ENCODE measurements around the gene CSNK1G1.
"Not testable (repeated sequence)": the region's sequence is repeated elsewhere in the genome, so short reads cannot be mapped to it uniquely, and the experiment has no call there.

CSNK1G1 gene

DNA sequence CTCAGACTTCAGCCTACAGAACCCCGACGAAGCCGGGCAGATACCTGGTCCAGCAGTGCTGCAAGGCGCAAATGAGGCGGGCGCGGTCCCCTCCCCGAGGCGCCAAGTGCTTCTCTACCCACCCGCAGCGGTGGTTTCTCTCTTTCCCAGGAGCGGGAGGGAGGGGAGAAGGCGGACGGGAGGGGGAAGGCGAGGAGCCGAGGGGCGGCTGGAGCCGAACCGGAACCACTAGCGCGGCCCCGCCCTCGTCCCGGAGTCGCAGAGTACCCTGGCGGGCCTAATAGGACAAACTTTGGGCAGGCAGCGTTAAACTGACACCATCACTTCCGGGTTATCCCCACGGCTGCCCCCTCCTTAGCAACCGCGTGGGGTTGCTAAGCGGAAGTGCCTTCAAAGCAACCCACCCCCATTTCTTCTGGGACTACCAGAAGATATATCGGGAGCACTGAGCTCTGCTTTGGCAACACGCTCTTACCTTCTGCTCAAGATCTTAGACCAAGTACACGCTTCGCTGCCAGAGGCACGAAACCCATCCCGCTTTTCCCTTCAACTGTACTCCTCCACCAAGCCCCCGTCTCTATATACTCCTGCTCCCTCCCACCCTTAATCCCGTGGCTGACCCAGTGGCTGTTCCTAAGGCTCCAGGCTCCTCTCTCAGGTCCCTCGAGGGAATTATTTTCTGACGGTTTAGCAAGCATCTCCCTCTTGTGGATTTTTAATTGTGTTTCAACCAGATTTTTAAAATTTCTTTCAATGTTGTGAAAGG, at the start of gene CSNK1G1:
TSS of gene CSNK1G1 (minus strand) at position 230 of the 766 bp plus-strand sequence. CDS start 55,674 bp downstream, outside the sequence.
- in situ Hi-C loops (cut with MboI; ENCODE audit: low sequenced_read_pairs): no loop called here

- in situ Hi-C loops (cut with MboI; ENCODE audit: low sequenced_read_pairs): no loop called here
Measured at GRCh38 chr15:64400583-64400982, 44.6 kb upstream of the CSNK1G1 start.

GRCh38 chr15:64398575-64398974, 42.6 kb upstream of the CSNK1G1 start:
- in situ Hi-C loops (cut with MboI; ENCODE audit: low sequenced_read_pairs): no loop called here

GRCh38 chr15:64396789-64397188, 40.8 kb upstream of the CSNK1G1 start:
- in situ Hi-C loops (cut with MboI; ENCODE audit: low sequenced_read_pairs): no loop called here

DNA sequence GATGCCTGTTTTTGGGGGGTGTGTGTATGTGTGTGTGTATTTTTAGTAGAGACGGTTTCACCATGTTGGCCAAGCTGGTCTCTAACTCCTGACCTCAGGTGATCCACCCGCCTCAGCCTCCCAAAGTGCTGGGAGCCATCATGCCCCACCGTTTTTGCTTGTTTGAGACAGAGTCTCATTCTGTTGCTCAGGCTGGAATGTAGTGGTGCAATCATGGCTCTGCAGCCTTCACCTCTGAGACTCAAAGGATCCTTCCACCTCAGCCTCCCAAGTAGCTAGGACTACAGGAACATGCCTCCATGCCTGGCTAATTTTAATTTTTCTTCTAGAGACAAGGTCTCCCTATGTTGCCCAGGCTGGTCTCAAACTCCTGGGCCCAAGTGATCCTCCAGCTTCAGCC, 36.5 kb upstream of the CSNK1G1 start:
- in situ Hi-C loops (cut with MboI; ENCODE audit: low sequenced_read_pairs): not testable (repeated sequence)

DNA sequence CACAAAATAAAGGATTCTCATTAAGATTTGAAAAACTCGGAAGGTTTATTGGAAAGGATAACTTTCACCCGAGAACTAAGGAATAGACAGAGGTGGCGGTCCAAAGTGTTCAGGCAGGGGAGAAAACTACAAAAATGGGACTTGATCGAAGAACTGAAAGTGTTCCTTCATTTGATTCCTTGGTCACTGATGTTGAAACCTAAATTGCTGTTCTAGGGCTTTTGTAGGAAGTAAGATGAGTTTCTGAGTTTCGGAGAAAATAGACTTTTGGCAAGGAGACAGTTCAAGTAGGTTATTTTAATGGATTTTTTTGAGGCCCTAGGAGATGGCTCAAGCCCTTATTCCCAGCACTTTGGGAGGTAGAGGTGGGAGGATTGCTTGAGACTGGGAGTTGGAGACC, 33.1 kb upstream of the CSNK1G1 start:
- in situ Hi-C loops (cut with MboI; ENCODE audit: low sequenced_read_pairs): no loop called here

- in situ Hi-C loops (cut with MboI; ENCODE audit: low sequenced_read_pairs): no loop called here
Measured at GRCh38 chr15:64387562-64388168, 31.7 kb upstream of the CSNK1G1 start, which contains the start of gene TRIP4. TSS of gene TRIP4 (plus strand) at chr15:64387836. CDS start at chr15:64387864, 28 bp downstream.

GRCh38 chr15:64386291-64386690, 30.3 kb upstream of the CSNK1G1 start:
- in situ Hi-C loops (cut with MboI; ENCODE audit: low sequenced_read_pairs): no loop called here

DNA sequence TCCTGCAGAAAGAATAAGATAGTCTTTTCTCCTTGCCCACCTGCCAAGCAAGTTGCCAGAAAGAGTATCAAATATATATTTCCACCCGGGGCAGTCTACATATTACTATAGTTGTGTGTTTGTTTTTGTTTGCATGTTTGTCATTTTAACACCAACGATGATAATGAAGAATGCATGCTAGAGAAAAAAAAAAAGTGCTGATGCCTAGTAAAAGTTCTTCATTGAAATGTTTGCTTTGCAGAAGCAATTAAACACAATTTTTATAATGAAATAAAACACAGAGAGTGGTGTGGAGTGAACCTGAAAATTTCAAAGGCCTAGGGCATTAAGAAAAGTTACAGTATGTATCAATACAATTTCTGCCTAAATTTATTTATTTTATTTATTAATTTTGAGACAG, 27.8 kb upstream of the CSNK1G1 start:
- in situ Hi-C loops (cut with MboI; ENCODE audit: low sequenced_read_pairs): no loop called here

GRCh38 chr15:64381000-64381751, 25.2 kb upstream of the CSNK1G1 start, which contains the start of gene PCLAF:
TSS of gene PCLAF (minus strand) at chr15:64381441. CDS start at chr15:64381371, 70 bp downstream.
- in situ Hi-C loops (cut with MboI; ENCODE audit: low sequenced_read_pairs): no loop called here

- in situ Hi-C loops (cut with MboI; ENCODE audit: low sequenced_read_pairs): not testable (repeated sequence)
Measured at GRCh38 chr15:64380130-64380870, 24.3 kb upstream of the CSNK1G1 start.

DNA sequence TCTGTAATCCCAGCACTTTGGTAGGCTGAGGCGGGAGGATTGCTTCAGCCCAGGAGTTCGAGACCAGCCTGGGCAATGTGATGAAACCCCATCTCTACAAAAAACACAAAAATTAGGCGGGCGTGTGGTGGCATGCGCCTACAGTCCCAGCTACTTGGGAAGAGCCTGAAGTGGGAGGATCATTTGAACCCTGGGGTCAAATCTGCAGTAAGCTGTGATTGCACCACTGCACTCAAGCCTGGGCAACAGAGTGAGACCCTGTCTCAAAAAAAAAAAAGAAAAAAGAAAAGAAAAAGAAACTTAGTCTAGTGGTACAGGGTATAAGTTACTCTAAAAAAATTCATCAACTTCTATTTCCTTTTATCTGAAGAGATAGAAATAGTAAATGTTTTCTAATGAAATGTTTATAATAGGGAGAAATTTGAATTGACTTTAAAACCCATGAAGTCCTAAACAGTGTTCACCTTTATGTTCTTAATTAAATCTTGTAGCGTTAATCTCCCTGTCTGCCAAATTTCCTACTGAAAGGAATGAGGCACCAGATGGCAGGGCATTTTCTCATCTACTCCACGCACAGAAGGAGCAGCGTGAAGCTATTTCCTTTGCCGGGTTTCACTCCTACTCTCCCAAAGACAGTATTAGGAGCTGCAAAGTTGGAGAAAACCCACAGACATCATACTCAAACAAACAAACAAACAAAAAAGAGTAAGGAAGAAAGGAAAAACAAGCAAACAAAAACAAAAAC, 23.4 kb upstream of the CSNK1G1 start:
- in situ Hi-C loops (cut with MboI; ENCODE audit: low sequenced_read_pairs): no loop called here

DNA sequence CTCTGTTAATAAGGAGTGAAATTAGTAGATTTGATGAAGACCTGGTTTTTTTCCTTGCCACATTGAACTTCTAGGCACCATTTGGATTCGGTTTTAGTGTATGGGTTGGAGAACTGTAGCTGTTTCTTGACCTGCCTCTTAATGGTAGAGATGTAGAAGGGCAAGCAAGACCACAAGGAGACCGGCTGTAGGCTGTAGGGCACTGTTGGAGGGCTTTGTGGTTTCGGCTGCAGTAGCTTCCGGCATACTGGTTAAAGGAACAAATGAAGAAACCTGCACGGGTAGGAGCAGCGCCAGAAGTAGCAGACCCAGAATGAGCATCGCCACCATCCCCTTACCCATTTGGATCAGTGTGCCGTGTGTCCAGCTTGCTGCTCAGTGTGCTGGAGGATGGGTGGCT, 17.4 kb upstream of the CSNK1G1 start:
- in situ Hi-C loops (cut with MboI; ENCODE audit: low sequenced_read_pairs): no loop called here

- in situ Hi-C loops (cut with MboI; ENCODE audit: low sequenced_read_pairs): not testable (repeated sequence)
Measured at GRCh38 chr15:64371383-64371782, 15.4 kb upstream of the CSNK1G1 start.

- in situ Hi-C loops (cut with MboI; ENCODE audit: low sequenced_read_pairs): no loop called here
Measured at GRCh38 chr15:64369078-64369607, 13.2 kb upstream of the CSNK1G1 start.

GRCh38 chr15:64361259-64361658, 5.3 kb upstream of the CSNK1G1 start:
- in situ Hi-C loops (cut with MboI; ENCODE audit: low sequenced_read_pairs): no loop called here

GRCh38 chr15:64356710-64357040, 702 bp upstream of the CSNK1G1 start:
- in situ Hi-C loops (cut with MboI; ENCODE audit: low sequenced_read_pairs): no loop called here

DNA sequence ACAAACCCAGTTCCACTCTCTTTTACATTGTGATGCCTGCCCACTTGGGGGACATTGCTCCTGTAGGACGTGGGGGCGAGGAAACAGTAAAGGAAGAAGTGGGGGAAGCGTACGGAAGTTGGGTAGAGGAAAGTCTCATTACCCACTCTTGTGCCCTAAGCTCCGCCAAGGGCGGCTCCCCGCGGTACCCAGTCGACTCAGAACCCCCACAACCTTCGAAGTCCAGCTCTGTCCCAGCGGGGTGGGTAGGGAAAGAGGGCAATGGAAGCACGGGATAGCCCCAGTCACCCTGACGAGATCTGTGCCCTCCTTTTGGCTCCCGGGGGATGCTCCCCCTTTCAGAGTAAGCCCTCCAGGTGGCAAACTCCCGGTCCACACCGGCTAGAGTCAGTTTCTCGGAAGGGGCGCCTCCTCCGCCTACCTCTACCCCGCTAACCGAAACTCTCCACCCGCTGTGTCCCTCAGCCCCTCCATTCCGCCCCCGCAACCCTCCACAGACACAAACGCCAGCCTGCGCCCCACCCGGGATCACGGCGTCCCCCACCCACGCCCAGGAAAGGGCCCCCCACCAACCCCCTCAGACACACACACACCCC, 527 bp downstream of the CSNK1G1 start:
- in situ Hi-C loops (cut with MboI; ENCODE audit: low sequenced_read_pairs): no loop called here

DNA sequence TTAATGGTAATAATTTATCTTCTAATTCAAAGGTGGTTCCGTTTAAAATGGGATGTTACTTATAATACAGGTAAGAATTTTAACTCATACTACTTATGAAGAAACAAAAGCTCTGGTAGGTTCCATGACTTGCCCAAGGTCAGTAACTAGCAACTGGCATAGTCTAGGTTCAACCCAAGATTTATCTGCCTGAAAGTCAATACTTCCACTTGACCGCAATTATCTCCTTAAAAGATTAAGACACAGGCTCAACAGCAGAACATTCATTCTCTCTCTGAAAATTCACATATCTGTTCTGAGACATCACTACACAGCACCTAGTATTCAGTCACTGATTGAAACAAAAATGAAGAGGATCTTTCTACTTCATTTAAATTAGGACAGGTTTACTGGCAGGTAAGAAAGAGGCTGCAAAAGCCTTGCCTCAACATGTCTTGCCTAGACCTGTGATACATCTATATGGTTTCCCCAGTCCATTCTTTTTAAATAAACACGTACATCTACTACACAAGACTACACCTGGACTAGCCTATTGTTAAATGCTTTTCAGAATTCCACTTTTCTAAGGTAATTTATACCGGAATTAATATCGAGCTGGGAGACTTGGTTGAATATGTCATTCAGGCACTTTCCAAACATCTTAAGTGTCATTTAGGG, 1.2 kb downstream of the CSNK1G1 start:
- in situ Hi-C loops (cut with MboI; ENCODE audit: low sequenced_read_pairs): no loop called here

Data from HL-60/S4 (cell line).